Keratinocyte (primary cell): ENCODE data around the gene ZBTB21.

Experiments used
- EZH2 ChIP-seq: IDR thresholded peaks from one replicate; pipeline ENCODE4 v1.6.1; 2012; ENCODE audit warnings: inconsistent platforms, mild to moderate bottlenecking, low read length, moderate library complexity
- TF ChIP-seq, protein P1 (sequence below), 3 experiments: IDR thresholded peaks in 1 of 3; conservative IDR thresholded peaks in 1 of 3; optimal IDR thresholded peaks in 1 of 3; 2 replicates in 2 of 3; 3 replicates in 1 of 3; pipeline versions ENCODE3 to v1.5.1; 2011; ENCODE audit warnings: low read length in 3 of 3, mild to moderate bottlenecking in 3 of 3, moderate library complexity in 2 of 3, control low read depth in 1 of 3, inconsistent platforms in 1 of 3; ENCODE audit not compliant: insufficient read depth in 2 of 3; ENCODE audit errors: extremely low read depth in 1 of 3

- TF ChIP-seq, protein P1, sequence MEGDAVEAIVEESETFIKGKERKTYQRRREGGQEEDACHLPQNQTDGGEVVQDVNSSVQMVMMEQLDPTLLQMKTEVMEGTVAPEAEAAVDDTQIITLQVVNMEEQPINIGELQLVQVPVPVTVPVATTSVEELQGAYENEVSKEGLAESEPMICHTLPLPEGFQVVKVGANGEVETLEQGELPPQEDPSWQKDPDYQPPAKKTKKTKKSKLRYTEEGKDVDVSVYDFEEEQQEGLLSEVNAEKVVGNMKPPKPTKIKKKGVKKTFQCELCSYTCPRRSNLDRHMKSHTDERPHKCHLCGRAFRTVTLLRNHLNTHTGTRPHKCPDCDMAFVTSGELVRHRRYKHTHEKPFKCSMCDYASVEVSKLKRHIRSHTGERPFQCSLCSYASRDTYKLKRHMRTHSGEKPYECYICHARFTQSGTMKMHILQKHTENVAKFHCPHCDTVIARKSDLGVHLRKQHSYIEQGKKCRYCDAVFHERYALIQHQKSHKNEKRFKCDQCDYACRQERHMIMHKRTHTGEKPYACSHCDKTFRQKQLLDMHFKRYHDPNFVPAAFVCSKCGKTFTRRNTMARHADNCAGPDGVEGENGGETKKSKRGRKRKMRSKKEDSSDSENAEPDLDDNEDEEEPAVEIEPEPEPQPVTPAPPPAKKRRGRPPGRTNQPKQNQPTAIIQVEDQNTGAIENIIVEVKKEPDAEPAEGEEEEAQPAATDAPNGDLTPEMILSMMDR (optimal IDR thresholded peaks at IDR 0.05 in 1 of 3, IDR thresholded peaks at IDR 0.05 in 1 of 3, conservative IDR thresholded peaks at IDR 0.05 in 1 of 3; ENCODE audit: extremely low read depth in 1 of 3, insufficient read depth in 2 of 3, low read length in 3 of 3): no peak
- no peak for TF ChIP-seq EZH2
These were observed 29.8 kb upstream of the ZBTB21 start for GRCh38 chr21:42039911-42040351.
